ENCODE data around the gene STUB1. TPM values are rescaled to one million over a fixed set of nuclear protein-coding genes. Genes with fewer than 3 reads are reported as not detected.

Gene STUB1
- total and polyA plus RNA-seq, 10 of the 15 experiments (the other 5 are each of a cell fraction or from before 2014, with no cell fraction given) = 4.2 to 136 (median 67.1) TPM

- no peak for TF ChIP-seq USF1 (IDR thresholded peaks at IDR 0.05; ENCODE audit: borderline replicate concordance, extremely low read length, insufficient read depth, low read depth, low read length)
- no peak for TF ChIP-seq ATF2 (IDR thresholded peaks at IDR 0.05; ENCODE audit: low read length)
- no peak for TF ChIP-seq CEBPB (IDR thresholded peaks at IDR 0.05; ENCODE audit: borderline replicate concordance in 1 of 2, low read depth in 2 of 2, low read length in 2 of 2)
- no peak for TF ChIP-seq CBX3 (IDR thresholded peaks at IDR 0.05; ENCODE audit: borderline replicate concordance, low read depth)
- no peak for TF ChIP-seq SUPT20H (IDR thresholded peaks at IDR 0.05; ENCODE audit: borderline replicate concordance, control insufficient read depth, low read depth, low read length)
- TF ChIP-seq IKZF1 (conservative IDR thresholded peaks at IDR 0.05) = peak; percentile 93
- peak; percentile 69 for TF ChIP-seq ZBTB11 (CRISPR knock-in tag; IDR thresholded peaks at IDR 0.05)
- peak; percentile 18; the same call in 1 of the 2 replicates for TF ChIP-seq MAX (IDR thresholded peaks at IDR 0.05; ENCODE audit: low read depth, low read length)
- peak; percentile 81 for TF ChIP-seq ZNF687 (IDR thresholded peaks at IDR 0.05)
- no peak for TF ChIP-seq TCF3 (IDR thresholded peaks at IDR 0.05; ENCODE audit: borderline replicate concordance, insufficient read depth, low read depth, low read length)
- TF ChIP-seq TARDBP (IDR thresholded peaks at IDR 0.05; ENCODE audit: borderline replicate concordance) = 0 out of 2 replicates have a peak, but pooled peaks have one; percentile 70
- TF ChIP-seq ZSCAN29 (IDR thresholded peaks at IDR 0.05) = peak; percentile 84
- TF ChIP-seq ZBTB4 (CRISPR knock-in tag; IDR thresholded peaks at IDR 0.05) = no peak
- peak; percentile 18; the same call in 1 of the 2 replicates for TF ChIP-seq SPI1 (IDR thresholded peaks at IDR 0.05; ENCODE audit: borderline replicate concordance, insufficient read depth, low read depth, low read length)
Measured at GRCh38 chr16:667780-668518, 12.3 kb upstream of the STUB1 start, which contains the start of gene RHOT2 (continued).
